HCT116 (cell line): Measurements from ENCODE around the gene PGBD5. TPM values are rescaled to one million over a fixed set of nuclear protein-coding genes. Genes with fewer than 3 reads are reported as not detected.

ENCODE experiments used
- ATAC-seq: fragments of 200-7000 bp; cut with Tn5 transposase; 2 replicates; pipeline ENCODE4 v1.9.1; 2020; ENCODE audit warnings: mild to moderate bottlenecking, moderate library complexity
- BruUV-seq: library from RNA; stranded (reverse); fragments of 400-500 nt; replicated peaks from 2 replicates; lab custom pipeline; 2021; lab: Mats Ljungman, UMichigan
- CTCF ChIA-PET: fragments of 300-600 bp; sonication (Branson Sonifier 250); formaldehyde crosslinking; loops from one replicate; lab custom pipeline; 2021; ENCODE audit warnings: antibody characterized with exemption; lab: Charles Lee
- POLR2A ChIA-PET: fragments of 300-600, 350-600 bp; sonication (Branson Sonifier 250); formaldehyde crosslinking; loops from one replicate; lab custom pipeline; 2021; ENCODE audit warnings: antibody characterized with exemption; lab: Charles Lee
- RAD21 ChIA-PET, 2 experiments: fragments of 300-600 bp; sonication (Branson Sonifier 250); formaldehyde crosslinking; loops; one replicate each; lab custom pipeline; 2023; ENCODE audit warnings: low total read pairs in 2 of 2; ENCODE audit not compliant: uncharacterized antibody in 2 of 2, unreplicated experiment in 2 of 2, low non-redundant PET in 1 of 2; lab: Charles Lee
- DNase-seq: peaks from one replicate; pipeline ENCODE4 v3.0.0-alpha.2; 2010; ENCODE audit warnings: low read depth, low spot score
- H2AFZ ChIP-seq: fragments of 200-600 bp; shearing (Covaris generic), sonication (generic); 2 replicates; pipeline ENCODE4 v1.6.1; 2017; ENCODE audit warnings: low read depth, mixed run types, mixed read lengths, antibody characterized with exemption, low read length; ENCODE audit not compliant: poor library complexity, severe bottlenecking
- H3K27ac ChIP-seq: 2 replicates; pipeline ENCODE4 v1.5.1; 2012; ENCODE audit warnings: low read depth, low read length
- H3K27me3 ChIP-seq: fragments of 200-600 bp; sonication (generic); 2 replicates; pipeline ENCODE4 v1.6.1; 2016; ENCODE audit warnings: mixed run types, low read length, mixed read lengths; ENCODE audit not compliant: insufficient read depth
- H3K36me3 ChIP-seq, 2 experiments: fragments of 200-500 bp in 1 of 2; fragments of 200-600 bp in 1 of 2; sonication (Bioruptor generic) in 1 of 2; sonication (generic) in 1 of 2; 2 replicates each; pipeline versions ENCODE4 v1.5.1 to v1.6.1; 2014 to 2016; ENCODE audit warnings: low read length in 2 of 2, inconsistent platforms in 1 of 2, mixed read lengths in 1 of 2, mixed run types in 1 of 2; ENCODE audit not compliant: insufficient read depth in 2 of 2, control insufficient read depth in 1 of 2
- H3K4me1 ChIP-seq, 2 experiments: fragments of 200-600 bp in 1 of 2; sonication (generic) in 1 of 2; 2 replicates each; pipeline versions ENCODE4 v1.5.1 to v1.6.1; 2012 to 2017; ENCODE audit warnings: low read length in 2 of 2, inconsistent platforms in 1 of 2, mild to moderate bottlenecking in 1 of 2, mixed read lengths in 1 of 2, mixed run types in 1 of 2, moderate library complexity in 1 of 2; ENCODE audit not compliant: insufficient read depth in 2 of 2, control insufficient read depth in 1 of 2
- H3K4me2 ChIP-seq: fragments of 200-600 bp; sonication (generic); 2 replicates; pipeline ENCODE4 v1.6.1; 2017; ENCODE audit warnings: mixed run types, low read length, mixed read lengths
- H3K4me3 ChIP-seq, 2 experiments: fragments of 200-600 bp in 1 of 2; sonication (generic) in 1 of 2; replicated peaks in 1 of 2; 2 replicates each; pipeline ENCODE4 v1.5.1; 2011 to 2016; ENCODE audit warnings: low read length in 2 of 2, control low read depth in 1 of 2, low read depth in 1 of 2, mild to moderate bottlenecking in 1 of 2, mixed read lengths in 1 of 2, mixed run types in 1 of 2
- H3K79me2 ChIP-seq: fragments of 200-600 bp; sonication (generic); 2 replicates; pipeline ENCODE4 v1.6.1; 2017; ENCODE audit warnings: mild to moderate bottlenecking, mixed run types, low read length, moderate library complexity, mixed read lengths; ENCODE audit not compliant: insufficient read depth
- H3K9ac ChIP-seq: fragments of 200-600 bp; sonication (generic); 2 replicates; pipeline ENCODE4 v1.6.1; 2016; ENCODE audit warnings: low read length, mixed read lengths
- H3K9me2 ChIP-seq: fragments of 200-600 bp; sonication (generic), shearing (Covaris generic); 2 replicates; pipeline ENCODE4 v1.6.1; 2017; ENCODE audit warnings: mixed run types, mild to moderate bottlenecking, moderate library complexity; ENCODE audit not compliant: insufficient read depth
- H3K9me3 ChIP-seq, 2 experiments: fragments of 200-500 bp in 1 of 2; fragments of 200-600 bp in 1 of 2; sonication (Bioruptor generic) in 1 of 2; sonication (generic) in 1 of 2; 2 replicates each; pipeline ENCODE4 v1.6.1; 2014 to 2017; ENCODE audit warnings: low read length in 2 of 2, mixed read lengths in 2 of 2, inconsistent platforms in 1 of 2, low read depth in 1 of 2, mild to moderate bottlenecking in 1 of 2, mixed run types in 1 of 2, moderate library complexity in 1 of 2; ENCODE audit not compliant: control insufficient read depth in 1 of 2, insufficient read depth in 1 of 2
- H4K20me1 ChIP-seq: fragments of 200-600 bp; sonication (generic), shearing (Covaris generic); 2 replicates; pipeline ENCODE4 v1.6.1; 2017; ENCODE audit warnings: mixed run types, mild to moderate bottlenecking, moderate library complexity; ENCODE audit not compliant: insufficient read depth
- POLR2AphosphoS5 ChIP-seq: IDR thresholded peaks from 2 replicates; pipeline ENCODE4 v1.6.1; 2011; ENCODE audit warnings: mild to moderate bottlenecking, low read depth, low read length, moderate library complexity
- SRF ChIP-seq: IDR thresholded peaks from 2 replicates; pipeline ENCODE4 v1.6.1; 2012; ENCODE audit warnings: low read depth
- YY1 ChIP-seq: IDR thresholded peaks from 2 replicates; pipeline ENCODE4 v1.6.1; 2011; ENCODE audit warnings: low read length, low read depth, moderate library complexity, mild to moderate bottlenecking; ENCODE audit not compliant: insufficient replicate concordance; ENCODE audit errors: extremely low read depth
- intact Hi-C: fragments of 100-400 bp; cut with micrococcal nuclease; formaldehyde crosslinking; loops from 2 replicates; pipeline ENCODE4 v1.10.0; 2022
- total RNA-seq: library from RNA; stranded (reverse); gene quantifications from one replicate; pipeline ENCODE4 v1.2.1, GENCODE V29; 2021; ENCODE audit not compliant: unreplicated experiment
- TF ChIP-seq, protein P1 (sequence below): IDR thresholded peaks from 2 replicates; pipeline ENCODE4 v1.6.1; 2012
- TF ChIP-seq, protein P2 (sequence below): IDR thresholded peaks from 2 replicates; pipeline ENCODE4 v1.6.1; 2012; ENCODE audit warnings: low read depth

Gene PGBD5
- total RNA-seq, 1 experiment from 2014 or later = 0.27 TPM

DNA sequence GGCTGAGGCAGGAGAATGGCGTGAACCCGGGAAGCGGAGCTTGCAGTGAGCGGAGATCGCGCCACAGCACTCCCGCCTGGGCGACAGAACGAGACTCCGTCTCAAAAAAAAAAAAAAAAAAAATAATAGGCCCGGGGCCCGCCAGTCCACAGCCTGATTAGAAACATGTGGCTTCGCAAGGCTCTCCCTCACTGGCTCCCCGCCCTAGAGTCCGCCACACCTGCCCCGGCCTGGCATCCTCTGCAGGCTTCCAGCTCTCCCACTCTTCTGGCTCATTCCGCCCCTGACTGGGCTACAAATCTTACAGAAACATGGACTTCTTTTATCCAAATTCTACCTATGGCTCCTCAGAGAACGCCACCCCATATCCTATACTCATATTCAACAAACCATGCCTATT, 32.4 kb downstream of the PGBD5 start (continued):
- no peak for TF ChIP-seq SRF
- TF ChIP-seq, protein P1, sequence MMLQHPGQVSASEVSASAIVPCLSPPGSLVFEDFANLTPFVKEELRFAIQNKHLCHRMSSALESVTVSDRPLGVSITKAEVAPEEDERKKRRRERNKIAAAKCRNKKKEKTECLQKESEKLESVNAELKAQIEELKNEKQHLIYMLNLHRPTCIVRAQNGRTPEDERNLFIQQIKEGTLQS = no peak
- TF ChIP-seq YY1 = no peak

DNA sequence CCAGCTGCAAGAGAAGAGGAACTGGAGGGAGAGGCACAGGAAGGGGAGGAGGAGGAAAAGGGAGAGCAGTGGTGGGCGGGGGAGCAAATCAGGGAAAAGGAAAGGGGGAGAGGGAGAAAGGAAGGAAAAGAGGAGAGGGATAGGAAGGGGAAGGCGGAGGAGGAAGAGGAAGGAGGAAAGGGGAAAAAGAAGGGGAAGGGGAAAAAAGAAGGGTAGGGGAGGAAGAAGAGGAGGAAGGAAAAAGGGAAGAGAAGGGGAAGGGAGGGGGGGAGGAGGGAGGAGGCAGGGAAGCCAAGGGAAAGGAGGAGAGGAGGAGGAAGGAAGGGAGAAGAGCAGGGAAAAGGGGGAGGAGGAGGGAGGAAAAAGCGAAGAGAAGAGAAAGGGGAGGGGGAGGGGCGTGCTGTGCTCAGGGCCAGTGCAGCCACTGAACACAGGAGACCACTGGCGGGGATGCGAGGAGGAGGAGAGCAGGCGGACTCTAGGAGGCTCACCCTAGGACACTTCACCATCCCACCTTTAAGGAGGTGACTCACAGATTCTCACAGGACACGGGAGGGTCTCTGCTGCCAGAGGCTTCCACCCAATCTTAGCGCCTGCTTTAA, 33.1 kb downstream of the PGBD5 start:
- no peaks in the 10 kb centered on the region for H3K9me3 ChIP-seq
- no peaks in the 10 kb centered on the region; the same call in 1 of the 2 replicates for H3K27me3 ChIP-seq
- BruUV-seq = no TSS peak
- POLR2A ChIA-PET = no interaction called here
- RAD21 ChIA-PET = interaction anchor here in 1 of 2 experiments (0.7 kb wide), 1 partner anchor 13 kb away, joined by 3 read pairs; no protein-coding TSS in a partner anchor
- H3K36me3 ChIP-seq = no peaks in the 10 kb centered on the region
- no peaks in the 10 kb centered on the region for H3K9me2 ChIP-seq
- no peaks in the 10 kb centered on the region for H3K4me1 ChIP-seq
- no peaks in the 10 kb centered on the region for H4K20me1 ChIP-seq
- H3K4me2 ChIP-seq = no peak overlapping the region
- H3K27ac ChIP-seq = no peak overlapping the region
- DNase-seq (no peak), ATAC-seq (no peak)
- CTCF ChIA-PET = no interaction called here
- no peak overlapping the region for H2AFZ ChIP-seq
- no peak overlapping the region for H3K4me3 ChIP-seq
- H3K9ac ChIP-seq = no peak overlapping the region
- TF ChIP-seq, protein P2, sequence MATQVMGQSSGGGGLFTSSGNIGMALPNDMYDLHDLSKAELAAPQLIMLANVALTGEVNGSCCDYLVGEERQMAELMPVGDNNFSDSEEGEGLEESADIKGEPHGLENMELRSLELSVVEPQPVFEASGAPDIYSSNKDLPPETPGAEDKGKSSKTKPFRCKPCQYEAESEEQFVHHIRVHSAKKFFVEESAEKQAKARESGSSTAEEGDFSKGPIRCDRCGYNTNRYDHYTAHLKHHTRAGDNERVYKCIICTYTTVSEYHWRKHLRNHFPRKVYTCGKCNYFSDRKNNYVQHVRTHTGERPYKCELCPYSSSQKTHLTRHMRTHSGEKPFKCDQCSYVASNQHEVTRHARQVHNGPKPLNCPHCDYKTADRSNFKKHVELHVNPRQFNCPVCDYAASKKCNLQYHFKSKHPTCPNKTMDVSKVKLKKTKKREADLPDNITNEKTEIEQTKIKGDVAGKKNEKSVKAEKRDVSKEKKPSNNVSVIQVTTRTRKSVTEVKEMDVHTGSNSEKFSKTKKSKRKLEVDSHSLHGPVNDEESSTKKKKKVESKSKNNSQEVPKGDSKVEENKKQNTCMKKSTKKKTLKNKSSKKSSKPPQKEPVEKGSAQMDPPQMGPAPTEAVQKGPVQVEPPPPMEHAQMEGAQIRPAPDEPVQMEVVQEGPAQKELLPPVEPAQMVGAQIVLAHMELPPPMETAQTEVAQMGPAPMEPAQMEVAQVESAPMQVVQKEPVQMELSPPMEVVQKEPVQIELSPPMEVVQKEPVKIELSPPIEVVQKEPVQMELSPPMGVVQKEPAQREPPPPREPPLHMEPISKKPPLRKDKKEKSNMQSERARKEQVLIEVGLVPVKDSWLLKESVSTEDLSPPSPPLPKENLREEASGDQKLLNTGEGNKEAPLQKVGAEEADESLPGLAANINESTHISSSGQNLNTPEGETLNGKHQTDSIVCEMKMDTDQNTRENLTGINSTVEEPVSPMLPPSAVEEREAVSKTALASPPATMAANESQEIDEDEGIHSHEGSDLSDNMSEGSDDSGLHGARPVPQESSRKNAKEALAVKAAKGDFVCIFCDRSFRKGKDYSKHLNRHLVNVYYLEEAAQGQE = no peak
- TF ChIP-seq POLR2AphosphoS5 = no peak
- intact Hi-C loops = no loop called here
- no peaks in the 10 kb centered on the region for H3K79me2 ChIP-seq
